ENCODE data around the gene GRIN3B.
A peak's percentile ranks its signal among the peaks of the same experiment; 100 is the strongest.

Gene GRIN3B

GRCh38 chr19:1046836-1047695, 46.8 kb downstream of the GRIN3B start:
- peak; percentile 22 to 58 for DNase-seq

GRCh38 chr19:1047696-1048147, 47.5 kb downstream of the GRIN3B start:
- DNase-seq = no peak

GRCh38 chr19:1049106-1049505, 48.9 kb downstream of the GRIN3B start:
- no peak for DNase-seq

GRCh38 chr19:1049800-1050199, 49.6 kb downstream of the GRIN3B start:
- no peak for DNase-seq

- DNase-seq = no peak
Observed at GRCh38 chr19:1050989-1051788, 51.0 kb downstream of the GRIN3B start.

- DNase-seq = no peak
Observed at GRCh38 chr19:1051791-1052190, 51.6 kb downstream of the GRIN3B start.

DNA sequence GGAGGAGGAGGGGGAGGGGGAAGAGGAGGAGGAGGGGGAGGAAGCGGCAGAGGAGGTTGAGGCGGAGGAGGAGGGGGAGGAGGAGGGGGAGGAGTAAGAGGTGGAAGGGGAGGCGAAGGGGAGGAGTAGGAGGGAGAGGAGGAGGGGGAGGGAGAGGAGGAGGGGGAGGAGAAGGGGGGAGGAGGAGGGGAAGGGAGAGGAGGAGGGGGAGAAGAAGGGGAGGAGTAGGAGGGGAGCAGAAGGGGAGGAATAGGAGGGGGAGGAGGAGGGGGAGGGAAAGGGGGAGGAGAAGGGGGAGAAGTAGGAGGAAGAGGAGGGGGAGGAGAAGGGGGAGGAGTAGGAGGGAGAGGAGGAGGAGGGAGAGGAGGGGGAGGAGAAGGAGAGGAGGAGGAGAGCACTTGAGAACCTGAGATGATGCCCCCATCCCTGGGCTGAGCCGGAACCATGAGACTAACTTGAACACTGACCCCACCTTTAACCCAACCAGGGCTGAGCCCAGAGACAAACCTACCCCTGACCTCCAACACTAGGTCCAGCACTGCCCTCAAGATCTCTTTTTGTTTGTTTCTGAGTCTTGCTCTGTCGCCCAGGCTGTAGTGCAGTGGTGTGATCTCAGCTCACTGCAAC, 52.2 kb downstream of the GRIN3B start:
- DNase-seq = no peak

DNA sequence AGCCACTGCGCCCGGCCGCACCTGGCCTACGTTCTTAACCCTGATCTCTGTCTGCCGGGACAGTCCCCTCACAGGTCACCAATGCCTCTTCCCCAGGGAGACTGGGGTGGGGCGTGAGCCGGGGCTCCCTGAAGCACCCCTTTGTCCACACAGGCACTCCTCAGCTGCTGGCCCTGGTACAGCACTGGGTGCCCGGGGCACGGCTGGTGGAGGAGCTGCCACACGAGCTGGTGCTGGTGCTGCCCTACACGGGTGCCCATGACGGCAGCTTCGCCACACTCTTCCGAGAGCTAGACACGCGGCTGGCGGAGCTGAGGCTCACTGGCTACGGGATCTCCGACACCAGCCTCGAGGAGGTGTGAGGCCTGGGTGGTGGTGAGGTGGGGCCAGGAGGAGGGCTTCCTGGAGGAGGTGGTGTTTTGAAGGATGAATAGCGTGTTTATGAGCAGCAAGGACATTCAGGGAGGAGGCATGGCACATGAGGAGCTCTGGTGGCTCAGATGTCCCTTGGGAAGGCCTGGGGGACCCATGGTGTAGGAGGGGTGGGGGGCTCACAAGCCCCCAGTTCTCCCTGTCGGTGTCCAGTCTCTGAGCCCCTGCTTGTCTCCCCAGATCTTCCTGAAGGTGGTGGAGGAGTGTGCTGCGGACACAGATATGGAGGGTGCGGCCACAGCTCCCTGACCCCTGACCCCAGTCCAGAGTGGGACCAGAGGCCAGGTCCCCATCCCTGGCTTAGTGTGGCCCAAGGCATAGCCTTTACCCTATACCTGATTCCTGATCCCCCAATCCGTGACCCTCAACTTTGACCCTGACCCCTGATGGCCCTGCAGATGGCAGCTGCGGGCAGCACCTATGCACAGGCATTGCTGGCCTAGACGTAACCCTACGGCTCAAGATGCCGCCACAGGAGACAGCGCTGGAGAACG, 53.2 kb downstream of the GRIN3B start:
- no peak for DNase-seq

DNA sequence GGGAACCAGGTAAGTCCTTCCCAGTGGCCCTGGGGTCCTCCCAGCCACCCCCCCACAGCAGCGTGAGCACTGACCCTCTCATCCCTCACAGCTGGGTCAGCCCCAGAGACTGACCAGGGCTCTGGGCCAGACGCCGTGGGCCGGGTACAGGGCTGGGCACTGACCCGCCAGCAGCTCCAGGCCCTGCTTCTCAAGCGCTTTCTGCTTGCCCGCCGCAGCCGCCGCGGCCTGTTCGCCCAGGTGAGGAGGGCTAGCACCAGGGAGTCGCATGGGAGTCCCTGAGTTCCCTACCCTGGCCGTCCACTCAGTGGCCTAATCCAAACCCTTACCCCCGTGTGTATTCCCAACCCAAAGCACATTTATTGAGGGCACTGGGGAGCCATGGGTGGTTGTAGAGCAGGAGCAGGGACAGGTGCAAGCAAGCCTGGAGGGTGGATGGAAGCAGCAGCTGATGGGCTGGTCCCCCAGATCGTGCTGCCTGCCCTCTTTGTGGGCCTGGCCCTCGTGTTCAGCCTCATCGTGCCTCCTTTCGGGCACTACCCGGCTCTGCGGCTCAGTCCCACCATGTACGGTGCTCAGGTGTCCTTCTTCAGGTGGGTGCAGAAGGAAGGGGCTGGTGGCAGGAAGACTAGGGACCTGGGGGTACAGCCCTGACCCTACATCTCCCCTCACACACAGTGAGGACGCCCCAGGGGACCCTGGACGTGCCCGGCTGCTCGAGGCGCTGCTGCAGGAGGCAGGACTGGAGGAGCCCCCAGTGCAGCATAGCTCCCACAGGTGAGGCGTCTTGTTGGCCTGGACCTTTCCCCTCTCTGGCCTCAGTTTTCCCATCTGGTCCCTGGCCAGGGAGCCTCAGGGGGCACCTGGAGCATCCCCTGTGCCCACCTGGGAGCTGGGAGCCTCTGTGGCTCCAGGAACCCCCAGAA, 54.1 kb downstream of the GRIN3B start:
- no peak for DNase-seq

GRCh38 chr19:1055028-1055425, 54.8 kb downstream of the GRIN3B start:
- no peak for DNase-seq

DNA sequence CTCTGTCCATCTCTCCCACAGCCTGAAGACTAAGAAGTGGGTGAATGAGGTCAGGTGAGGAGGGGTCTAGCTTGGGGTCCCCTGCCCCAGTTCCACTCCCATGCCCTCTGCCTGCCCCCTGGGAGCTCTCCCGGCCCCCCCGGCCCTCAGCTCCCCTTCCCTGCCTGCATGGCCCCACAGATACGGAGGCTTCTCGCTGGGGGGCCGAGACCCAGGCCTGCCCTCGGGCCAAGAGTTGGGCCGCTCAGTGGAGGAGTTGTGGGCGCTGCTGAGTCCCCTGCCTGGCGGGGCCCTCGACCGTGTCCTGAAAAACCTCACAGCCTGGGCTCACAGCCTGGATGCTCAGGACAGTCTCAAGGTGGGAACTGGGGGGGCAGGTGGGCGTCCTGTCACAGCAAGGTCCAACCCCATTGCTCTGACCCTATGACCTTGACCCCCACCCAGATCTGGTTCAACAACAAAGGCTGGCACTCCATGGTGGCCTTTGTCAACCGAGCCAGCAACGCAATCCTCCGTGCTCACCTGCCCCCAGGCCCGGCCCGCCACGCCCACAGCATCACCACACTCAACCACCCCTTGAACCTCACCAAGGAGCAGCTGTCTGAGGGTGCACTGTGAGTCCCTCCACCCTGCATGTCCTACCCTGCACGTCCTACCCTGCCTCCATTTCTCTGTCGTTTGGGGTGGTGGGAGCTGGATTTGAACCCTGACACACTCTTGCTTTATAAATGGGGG, 55.8 kb downstream of the GRIN3B start:
- DNase-seq = no peak

DNA sequence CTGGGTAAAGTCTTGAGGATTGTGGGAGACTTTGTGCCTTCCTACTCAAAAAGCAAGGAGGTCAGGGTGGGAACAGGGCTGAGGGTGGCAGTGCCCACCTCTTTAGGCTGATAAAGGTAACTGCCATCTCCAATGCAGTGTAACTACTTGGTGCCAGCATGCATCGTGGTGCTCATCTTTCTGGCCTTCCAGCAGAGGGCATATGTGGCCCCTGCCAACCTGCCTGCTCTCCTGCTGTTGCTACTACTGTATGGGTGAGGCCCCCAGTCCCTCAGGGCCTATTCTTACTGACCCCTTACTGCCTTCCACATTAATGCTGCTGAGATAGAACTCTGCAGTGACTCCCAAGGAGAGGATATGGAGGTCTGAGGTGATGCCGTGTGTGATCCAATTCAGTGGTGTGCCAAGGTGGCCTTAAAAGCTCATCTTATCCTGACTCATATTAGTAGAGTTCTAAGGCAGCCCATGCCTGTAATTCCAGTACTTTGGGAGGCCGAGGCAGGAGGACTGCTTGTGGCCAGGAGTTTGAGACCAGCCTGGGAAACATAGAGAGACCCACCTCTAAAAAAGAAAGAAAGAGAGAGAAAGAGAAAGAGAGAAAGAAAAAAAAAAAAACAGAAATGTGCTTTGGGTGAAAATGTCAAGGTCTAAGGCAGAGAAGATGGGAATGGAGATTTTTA, 57.1 kb downstream of the GRIN3B start:
- peak; percentile 21 to 32 for DNase-seq

- DNase-seq = no peak
Observed at GRCh38 chr19:1058112-1058511, 57.9 kb downstream of the GRIN3B start.
